ENCODE results near the gene TMEM175. TPM values are rescaled to one million over a fixed set of nuclear protein-coding genes. Genes with fewer than 3 reads are reported as not detected.

TMEM175 gene
- total and polyA plus RNA-seq, 2 of the 13 experiments (the other 11 are each of a cell fraction or from before 2014, with no cell fraction given): 5.1 to 9.9 TPM

GRCh38 chr4:984336-985054 is 52.2 kb downstream of the TMEM175 start:
- Histone ChIP-seq H3K4me1 (ENCODE audit: insufficient read depth, low read length) (peaks cover 29% of the 10 kb centered on the region), H3K27me3 (ENCODE audit: control insufficient read depth in 1 of 2, insufficient read depth in 2 of 2, low read length in 2 of 2) (peaks cover 0 to 10% of the 10 kb centered on the region in 2 experiments; a peak in 2 of 5 replicates), H3K79me2 (ENCODE audit: insufficient read depth, low read length) (no peaks in the 10 kb centered on the region), H4K20me1 (ENCODE audit: insufficient read depth, low read length) (no peaks in the 10 kb centered on the region), H2AFZ (ENCODE audit: low read length) (no peak overlapping the region), H3K36me3 (replicated peaks in 1 of 2; ENCODE audit: control insufficient read depth in 1 of 2, insufficient read depth in 2 of 2, low read length in 2 of 2) (peaks cover 0 to 4% of the 10 kb centered on the region in 2 experiments; a peak in 2 of 5 replicates), H3K4me2 (ENCODE audit: low read depth, low read length) (peak overlapping the region; percentile 91), H3K4me3 (replicated peaks in 1 of 3; ENCODE audit: insufficient read depth in 1 of 3, low read depth in 2 of 3, low read length in 3 of 3) (peak overlapping the region; percentile 24 to 75 (median 55)), H3K27ac (ENCODE audit: extremely low read length, insufficient read depth, low read length) (no peak overlapping the region), H3K9ac (ENCODE audit: insufficient read depth, low read depth, low read length) (peak overlapping the region; percentile 69; the same call in 1 of the 2 replicates), H3K9me3 (ENCODE audit: low read length) (no peaks in the 10 kb centered on the region)
- intact Hi-C loops (cut with micrococcal nuclease; ENCODE audit: unreplicated experiment): no loop called here
- ChIA-PET CTCF (ENCODE audit: low intra/inter-chr PET ratio, low total read pairs) (no interaction called here), POLR2A (interaction anchor here (1.0 to 3.2 kb wide), 5 partner anchors 8 to 53 kb away, joined by 3 to 25 read pairs (median 4); partner anchors contain the start of genes GAK, SLC26A1 and TMEM175)
- in situ Hi-C loops (cut with HindIII; ENCODE audit: extremely low pct_ligation_motif_present, low pct_unique_long_range_greater_than_20kb): loop anchor here (5.0 to 10.0 kb wide), 2 partner anchors 52 to 170 kb away; partner anchors contain the start of genes GAK and TMEM175
- ATAC-seq: no peak
- 5% methylated on average over 15 of the region's 15 CpGs for WGBS (ENCODE audit: low lambda C conversion rate)
- DNase-seq (ENCODE audit: low spot score): no peak
- FAIRE-seq: no peak
- TF ChIP-seq, protein P1, sequence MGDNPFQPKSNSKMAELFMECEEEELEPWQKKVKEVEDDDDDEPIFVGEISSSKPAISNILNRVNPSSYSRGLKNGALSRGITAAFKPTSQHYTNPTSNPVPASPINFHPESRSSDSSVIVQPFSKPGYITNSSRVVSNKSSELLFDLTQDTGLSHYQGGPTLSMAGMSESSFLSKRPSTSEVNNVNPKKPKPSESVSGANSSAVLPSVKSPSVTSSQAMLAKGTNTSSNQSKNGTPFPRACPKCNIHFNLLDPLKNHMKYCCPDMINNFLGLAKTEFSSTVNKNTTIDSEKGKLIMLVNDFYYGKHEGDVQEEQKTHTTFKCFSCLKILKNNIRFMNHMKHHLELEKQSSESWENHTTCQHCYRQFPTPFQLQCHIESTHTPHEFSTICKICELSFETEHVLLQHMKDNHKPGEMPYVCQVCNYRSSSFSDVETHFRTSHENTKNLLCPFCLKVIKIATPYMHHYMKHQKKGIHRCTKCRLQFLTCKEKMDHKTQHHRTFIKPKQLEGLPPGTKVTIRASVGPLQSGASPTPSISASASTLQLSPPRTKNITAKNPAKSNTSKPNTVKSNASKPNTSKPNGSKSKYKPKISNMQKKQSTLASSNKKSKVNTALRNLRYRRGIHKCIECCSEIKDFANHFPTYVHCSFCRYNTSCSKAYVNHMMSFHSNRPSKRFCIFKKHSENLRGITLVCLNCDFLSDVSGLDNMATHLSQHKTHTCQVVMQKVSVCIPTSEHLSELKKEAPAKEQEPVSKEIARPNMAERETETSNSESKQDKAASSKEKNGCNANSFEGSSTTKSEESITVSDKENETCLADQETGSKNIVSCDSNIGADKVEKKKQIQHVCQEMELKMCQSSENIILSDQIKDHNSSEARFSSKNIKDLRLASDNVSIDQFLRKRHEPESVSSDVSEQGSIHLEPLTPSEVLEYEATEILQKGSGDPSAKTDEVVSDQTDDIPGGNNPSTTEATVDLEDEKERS (CRISPR knock-in tag; IDR thresholded peaks at IDR 0.05): no peak
- no peak for TF ChIP-seq FOXP1 (IDR thresholded peaks at IDR 0.05)
- no peak for TF ChIP-seq FOXP1 (CRISPR knock-in tag; IDR thresholded peaks at IDR 0.05)
- TF ChIP-seq POLR2A (IDR thresholded peaks at IDR 0.05; ENCODE audit: insufficient read depth in 1 of 2, low read depth in 2 of 2, low read length in 2 of 2): 0 out of 4 replicates have a peak, but pooled peaks of 1 of the 2 experiments have one; percentile 2
- 0 out of 2 replicates have a peak, but pooled peaks have one; percentile 22 for TF ChIP-seq SALL1 (CRISPR knock-in tag; IDR thresholded peaks at IDR 0.05)
- no peak for TF ChIP-seq NKX3-1 (CRISPR knock-in tag; IDR thresholded peaks at IDR 0.05)
- peak; percentile 64; the same call in 1 of the 2 replicates for TF ChIP-seq CEBPB (IDR thresholded peaks at IDR 0.05; ENCODE audit: borderline replicate concordance, low read depth, low read length)
- TF ChIP-seq, protein P2, sequence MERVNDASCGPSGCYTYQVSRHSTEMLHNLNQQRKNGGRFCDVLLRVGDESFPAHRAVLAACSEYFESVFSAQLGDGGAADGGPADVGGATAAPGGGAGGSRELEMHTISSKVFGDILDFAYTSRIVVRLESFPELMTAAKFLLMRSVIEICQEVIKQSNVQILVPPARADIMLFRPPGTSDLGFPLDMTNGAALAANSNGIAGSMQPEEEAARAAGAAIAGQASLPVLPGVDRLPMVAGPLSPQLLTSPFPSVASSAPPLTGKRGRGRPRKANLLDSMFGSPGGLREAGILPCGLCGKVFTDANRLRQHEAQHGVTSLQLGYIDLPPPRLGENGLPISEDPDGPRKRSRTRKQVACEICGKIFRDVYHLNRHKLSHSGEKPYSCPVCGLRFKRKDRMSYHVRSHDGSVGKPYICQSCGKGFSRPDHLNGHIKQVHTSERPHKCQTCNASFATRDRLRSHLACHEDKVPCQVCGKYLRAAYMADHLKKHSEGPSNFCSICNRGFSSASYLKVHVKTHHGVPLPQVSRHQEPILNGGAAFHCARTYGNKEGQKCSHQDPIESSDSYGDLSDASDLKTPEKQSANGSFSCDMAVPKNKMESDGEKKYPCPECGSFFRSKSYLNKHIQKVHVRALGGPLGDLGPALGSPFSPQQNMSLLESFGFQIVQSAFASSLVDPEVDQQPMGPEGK (CRISPR knock-in tag; IDR thresholded peaks at IDR 0.05): no peak
- no peak for TF ChIP-seq EP300 (IDR thresholded peaks at IDR 0.05; ENCODE audit: low read depth in 2 of 2, low read length in 2 of 2)
- no peak for TF ChIP-seq EP300 (CRISPR knock-in tag; IDR thresholded peaks at IDR 0.05; ENCODE audit: borderline replicate concordance)
- peak; percentile 52 for TF ChIP-seq CEBPG (CRISPR knock-in tag; IDR thresholded peaks at IDR 0.05)
- TF ChIP-seq, protein P3, sequence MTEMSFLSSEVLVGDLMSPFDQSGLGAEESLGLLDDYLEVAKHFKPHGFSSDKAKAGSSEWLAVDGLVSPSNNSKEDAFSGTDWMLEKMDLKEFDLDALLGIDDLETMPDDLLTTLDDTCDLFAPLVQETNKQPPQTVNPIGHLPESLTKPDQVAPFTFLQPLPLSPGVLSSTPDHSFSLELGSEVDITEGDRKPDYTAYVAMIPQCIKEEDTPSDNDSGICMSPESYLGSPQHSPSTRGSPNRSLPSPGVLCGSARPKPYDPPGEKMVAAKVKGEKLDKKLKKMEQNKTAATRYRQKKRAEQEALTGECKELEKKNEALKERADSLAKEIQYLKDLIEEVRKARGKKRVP (CRISPR knock-in tag; IDR thresholded peaks at IDR 0.05): 0 out of 4 replicates have a peak, but pooled peaks of 1 of the 2 experiments have one; percentile 11
- no TSS peak for BruUV-seq (replicated peaks)

Measured in HepG2 (cell line).